IPS DF 4.7 (cell line): ENCODE measurements around the gene ANKLE2.
"Not testable (repeated sequence)": the region's sequence is repeated elsewhere in the genome, so short reads cannot be mapped to it uniquely, and the experiment has no call there.

ENCODE experiments used
- DNase-seq: peaks from one replicate; pipeline ENCODE4 v3.0.0-alpha.2; 2013; ENCODE audit warnings: low spot score; ENCODE audit errors: extremely low read depth

Gene ANKLE2

GRCh38 chr12:132761032-132761920 is at the start of gene ANKLE2:
Gene ANKLE2 (minus strand): TSS chr12:132761832. CDS start chr12:132761798, 34 bp downstream.
- DNase-seq: no peak

- DNase-seq: not testable (repeated sequence)
Observed at GRCh38 chr12:132809391-132809790, 47.8 kb upstream of the ANKLE2 start.

- no peak for DNase-seq
Observed at GRCh38 chr12:132807295-132808092, 45.9 kb upstream of the ANKLE2 start.

GRCh38 chr12:132806857-132807256 is 45.2 kb upstream of the ANKLE2 start:
- no peak for DNase-seq

- DNase-seq: no peak
Observed at GRCh38 chr12:132804426-132804861, 42.8 kb upstream of the ANKLE2 start.

- no peak for DNase-seq
Observed at GRCh38 chr12:132803888-132804287, 42.3 kb upstream of the ANKLE2 start.

- no peak for DNase-seq
Observed at GRCh38 chr12:132803125-132803524, 41.5 kb upstream of the ANKLE2 start.

- DNase-seq: no peak
Observed at GRCh38 chr12:132801741-132802140, 40.1 kb upstream of the ANKLE2 start.

GRCh38 chr12:132798836-132799235 is 37.2 kb upstream of the ANKLE2 start:
- no peak for DNase-seq

- DNase-seq: no peak
Observed at GRCh38 chr12:132797820-132798570, 36.4 kb upstream of the ANKLE2 start.

GRCh38 chr12:132795847-132796246 is 34.2 kb upstream of the ANKLE2 start:
- DNase-seq: no peak

GRCh38 chr12:132791940-132792339 is 30.3 kb upstream of the ANKLE2 start:
- DNase-seq: not testable (repeated sequence)

- no peak for DNase-seq
Observed at GRCh38 chr12:132789099-132789471, 27.5 kb upstream of the ANKLE2 start.

- no peak for DNase-seq
Observed at GRCh38 chr12:132788375-132789098, 26.9 kb upstream of the ANKLE2 start.

GRCh38 chr12:132787877-132788276 is 26.2 kb upstream of the ANKLE2 start:
- DNase-seq: no peak

- no peak for DNase-seq
Observed at GRCh38 chr12:132786192-132786591, 24.6 kb upstream of the ANKLE2 start.

- DNase-seq: no peak
Observed at GRCh38 chr12:132784580-132784979, 22.9 kb upstream of the ANKLE2 start.

- no peak for DNase-seq
Observed at GRCh38 chr12:132783917-132784531, 22.4 kb upstream of the ANKLE2 start.

GRCh38 chr12:132781938-132782337 is 20.3 kb upstream of the ANKLE2 start:
- DNase-seq: no peak

- no peak for DNase-seq
Observed at GRCh38 chr12:132779781-132780353, 18.2 kb upstream of the ANKLE2 start.
